ENCODE results near the gene IGF2BP2.
A peak's percentile ranks its signal among the peaks of the same experiment; 100 is the strongest.

IGF2BP2 gene

DNA sequence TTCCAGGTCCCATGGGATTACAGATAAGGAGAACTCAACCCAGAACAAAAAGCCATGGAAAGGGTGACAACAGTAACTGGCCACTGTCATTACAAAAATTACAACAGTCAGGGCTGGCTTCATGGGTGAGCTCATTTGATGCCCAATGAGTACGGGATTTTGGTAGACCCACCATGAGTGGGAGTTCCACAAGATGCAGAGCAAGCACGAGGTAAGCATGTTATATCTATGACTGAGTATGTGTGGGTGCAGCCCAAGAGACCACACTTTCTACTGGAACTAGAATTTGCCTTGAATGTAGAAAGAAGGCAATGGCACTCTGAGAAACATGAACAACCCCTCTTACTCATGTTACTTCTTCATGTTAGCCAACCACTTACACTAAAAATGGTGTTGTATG is 83.3 kb downstream of the IGF2BP2 start:
- TF ChIP-seq, protein P1, sequence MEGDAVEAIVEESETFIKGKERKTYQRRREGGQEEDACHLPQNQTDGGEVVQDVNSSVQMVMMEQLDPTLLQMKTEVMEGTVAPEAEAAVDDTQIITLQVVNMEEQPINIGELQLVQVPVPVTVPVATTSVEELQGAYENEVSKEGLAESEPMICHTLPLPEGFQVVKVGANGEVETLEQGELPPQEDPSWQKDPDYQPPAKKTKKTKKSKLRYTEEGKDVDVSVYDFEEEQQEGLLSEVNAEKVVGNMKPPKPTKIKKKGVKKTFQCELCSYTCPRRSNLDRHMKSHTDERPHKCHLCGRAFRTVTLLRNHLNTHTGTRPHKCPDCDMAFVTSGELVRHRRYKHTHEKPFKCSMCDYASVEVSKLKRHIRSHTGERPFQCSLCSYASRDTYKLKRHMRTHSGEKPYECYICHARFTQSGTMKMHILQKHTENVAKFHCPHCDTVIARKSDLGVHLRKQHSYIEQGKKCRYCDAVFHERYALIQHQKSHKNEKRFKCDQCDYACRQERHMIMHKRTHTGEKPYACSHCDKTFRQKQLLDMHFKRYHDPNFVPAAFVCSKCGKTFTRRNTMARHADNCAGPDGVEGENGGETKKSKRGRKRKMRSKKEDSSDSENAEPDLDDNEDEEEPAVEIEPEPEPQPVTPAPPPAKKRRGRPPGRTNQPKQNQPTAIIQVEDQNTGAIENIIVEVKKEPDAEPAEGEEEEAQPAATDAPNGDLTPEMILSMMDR (IDR thresholded peaks at IDR 0.05), result no peak

DNA sequence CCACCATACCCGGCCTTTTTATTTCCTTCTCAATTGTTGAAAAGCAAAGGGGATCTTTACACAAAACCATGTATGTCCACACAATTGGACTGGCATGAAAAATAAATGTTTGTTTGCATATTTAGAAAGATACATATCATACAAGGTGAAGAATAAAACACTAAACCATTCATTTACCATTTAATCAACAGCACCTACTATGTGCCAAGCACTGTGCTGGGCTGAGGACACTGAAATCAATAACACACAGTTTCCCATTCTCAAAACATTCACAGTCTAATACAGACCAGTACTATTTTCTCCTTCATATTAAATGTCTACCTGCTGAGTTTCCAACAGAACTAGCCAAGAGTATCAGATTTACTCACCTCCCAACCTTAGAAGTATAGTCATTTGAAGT is 84.7 kb downstream of the IGF2BP2 start:
- TF ChIP-seq, protein P1 (IDR thresholded peaks at IDR 0.05), result no peak

DNA sequence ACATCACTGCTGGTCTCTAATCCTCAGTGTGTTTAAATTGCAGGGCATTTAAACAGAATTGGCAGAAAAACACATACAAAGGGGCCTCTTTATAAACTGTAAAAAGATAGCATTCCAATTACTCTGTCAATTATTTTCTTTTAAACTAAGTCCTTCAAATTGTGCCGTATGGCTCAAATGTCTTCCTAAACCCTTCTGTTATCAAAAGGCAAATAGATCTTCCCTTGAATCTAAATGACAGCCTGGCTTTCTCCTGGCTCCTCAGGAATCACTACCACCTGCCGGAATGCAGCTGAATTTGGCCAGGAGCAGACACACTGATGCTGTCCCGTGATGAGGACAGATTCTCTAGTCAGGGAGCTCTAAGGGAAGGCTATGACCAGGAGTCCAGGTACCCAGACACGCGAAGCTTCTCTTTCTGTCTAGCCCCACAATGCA is 85.6 kb downstream of the IGF2BP2 start:
- TF ChIP-seq, protein P1 (IDR thresholded peaks at IDR 0.05), result no peak

DNA sequence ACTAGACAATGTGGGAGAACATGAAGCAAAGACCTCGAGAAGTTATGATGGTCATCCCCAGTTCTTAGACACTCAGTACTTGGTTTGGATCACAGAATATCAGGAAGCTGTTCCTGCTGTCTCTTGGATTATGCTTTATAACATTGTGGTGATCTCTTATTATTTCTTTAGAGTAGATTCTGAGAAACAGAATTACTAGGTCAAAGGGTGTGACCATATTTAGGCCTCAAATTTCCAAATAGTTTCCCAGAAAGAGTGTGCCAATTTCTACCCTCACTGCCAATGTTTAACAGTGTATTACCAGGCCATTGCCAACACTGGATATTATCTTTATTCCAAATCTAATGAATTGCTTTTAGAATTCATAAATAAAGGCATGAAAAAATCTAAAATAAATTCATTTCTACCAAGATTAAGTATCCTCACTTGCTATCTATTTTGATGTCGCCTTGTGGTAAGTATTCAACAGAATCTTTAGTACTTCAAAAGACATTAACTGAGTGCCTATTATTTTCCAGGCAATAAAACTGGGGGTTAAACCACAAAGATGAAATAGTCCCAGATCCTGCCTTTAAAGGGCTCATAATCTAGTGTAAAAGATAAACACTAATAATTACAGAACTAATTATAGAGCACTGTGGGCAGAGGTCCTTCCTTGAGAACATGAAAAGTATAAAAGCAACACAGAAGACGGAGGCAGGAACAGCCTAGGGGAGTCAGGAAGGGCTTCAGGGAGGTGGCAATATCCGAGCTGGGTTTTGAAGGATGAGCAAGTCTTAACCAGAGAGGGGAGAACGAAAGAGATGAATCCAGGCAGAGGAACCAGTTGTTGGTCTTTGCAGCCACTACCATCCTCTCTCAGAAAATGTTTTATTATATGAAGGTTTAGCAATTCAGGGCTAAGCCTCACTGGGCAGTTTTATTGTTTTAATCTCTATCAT is 86.8 kb downstream of the IGF2BP2 start:
- TF ChIP-seq, protein P1 (IDR thresholded peaks at IDR 0.05), result no peak

DNA sequence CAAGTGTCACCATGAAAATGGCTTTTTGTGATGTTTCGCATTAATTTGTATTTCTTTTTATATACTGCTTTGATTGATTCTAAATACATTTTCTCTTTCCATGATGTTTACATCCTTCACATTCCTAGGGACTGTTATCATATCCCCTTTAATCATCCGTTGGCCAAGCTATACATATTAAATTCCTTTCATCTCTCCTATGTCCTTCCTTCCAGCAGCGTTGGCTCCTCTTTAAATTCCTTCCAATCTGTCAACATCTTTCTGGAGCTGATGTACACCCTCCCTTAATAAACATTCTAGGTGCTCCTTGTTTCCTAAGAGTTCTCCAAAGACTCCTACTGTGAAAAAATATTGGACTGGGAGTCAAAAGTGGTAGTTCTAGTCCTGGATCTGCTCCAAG is 87.8 kb downstream of the IGF2BP2 start:
- TF ChIP-seq, protein P1 (IDR thresholded peaks at IDR 0.05), result no peak

GRCh38 chr3:185734725-185735096 is 90.1 kb downstream of the IGF2BP2 start:
- TF ChIP-seq, protein P1 (IDR thresholded peaks at IDR 0.05), result no peak

- TF ChIP-seq, protein P1 (IDR thresholded peaks at IDR 0.05), result peak; percentile 70
Measured at GRCh38 chr3:185733980-185734724, 90.7 kb downstream of the IGF2BP2 start.
